SK-N-SH (cell line): ENCODE results near the gene MCRS1. TPM values are rescaled to one million over a fixed set of nuclear protein-coding genes. Genes with fewer than 3 reads are reported as not detected.

Experiments used
- CTCF ChIA-PET: fragments of 300-600, 350-600 bp; formaldehyde crosslinking; extraction: SDS; loops from one replicate; lab custom pipeline; 2021; lab: Yijun Ruan, JAX
- POLR2A ChIA-PET: fragments of 350-600 bp; sonication (Branson Sonifier 250); formaldehyde crosslinking; extraction: SDS; loops from one replicate; lab custom pipeline; 2020; ENCODE audit warnings: antibody characterized with exemption, inconsistent platforms; lab: Yijun Ruan, JAX
- DNase-seq: peaks from one replicate; pipeline ENCODE4 v3.0.0; 2012
- H2AFZ ChIP-seq: fragments of 200-600 bp; sonication (generic); 2 replicates; pipeline ENCODE4 v1.8.1; 2016; ENCODE audit warnings: antibody characterized with exemption, mild to moderate bottlenecking, low read depth
- H3F3A ChIP-seq: fragments of 200-600 bp; sonication (generic); replicated peaks from 2 replicates; pipeline ENCODE3; 2016; ENCODE audit warnings: antibody characterized with exemption, mild to moderate bottlenecking; ENCODE audit not compliant: insufficient read depth
- H3K27ac ChIP-seq, 2 experiments: fragments of 200-500 bp in 1 of 2; fragments of 200-600 bp in 1 of 2; sonication (Bioruptor generic) in 1 of 2; sonication (generic), shearing (Covaris generic) in 1 of 2; 2 replicates each; pipeline versions ENCODE4 v1.5.1 to v1.6.1; 2014 to 2016; ENCODE audit warnings: low read depth in 2 of 2, inconsistent platforms in 1 of 2, low read length in 1 of 2, mild to moderate bottlenecking in 1 of 2, mixed read lengths in 1 of 2
- H3K27me3 ChIP-seq: fragments of 200-600 bp; sonication (generic), shearing (Covaris generic); 2 replicates; pipeline ENCODE4 v1.6.1; 2016; ENCODE audit warnings: mixed run types; ENCODE audit not compliant: insufficient read depth
- H3K36me3 ChIP-seq, 2 experiments: fragments of 200-500 bp in 1 of 2; fragments of 200-600 bp in 1 of 2; sonication (Bioruptor generic) in 1 of 2; sonication (generic) in 1 of 2; replicated peaks in 1 of 2; 2 replicates each; pipeline versions ENCODE3 to v1.5.1; 2014 to 2016; ENCODE audit warnings: low read length in 1 of 2, mild to moderate bottlenecking in 1 of 2; ENCODE audit not compliant: insufficient read depth in 2 of 2, control insufficient read depth in 1 of 2
- H3K4me1 ChIP-seq, 2 experiments: fragments of 200-500 bp in 1 of 2; fragments of 200-600 bp in 1 of 2; sonication (Bioruptor generic) in 1 of 2; sonication (generic), shearing (Covaris generic) in 1 of 2; 2 replicates each; pipeline versions ENCODE4 v1.5.1 to v1.6.1; 2014 to 2016; ENCODE audit warnings: low read depth in 1 of 2, low read length in 1 of 2, mixed run types in 1 of 2; ENCODE audit not compliant: insufficient read depth in 2 of 2, control insufficient read depth in 1 of 2
- H3K4me2 ChIP-seq: fragments of 200-600 bp; sonication (generic), shearing (Covaris generic); 2 replicates; pipeline ENCODE4 v1.6.1; 2017; ENCODE audit warnings: mixed run types
- H3K4me3 ChIP-seq, 2 experiments: fragments of 200-500 bp in 1 of 2; fragments of 200-600 bp in 1 of 2; sonication (Bioruptor generic) in 1 of 2; sonication (generic), shearing (Covaris generic) in 1 of 2; 2 replicates each; pipeline versions ENCODE4 v1.5.1 to v1.8.1; 2014 to 2016; ENCODE audit warnings: low read depth in 2 of 2, inconsistent platforms in 1 of 2, low read length in 1 of 2, mild to moderate bottlenecking in 1 of 2, mixed read lengths in 1 of 2, moderate library complexity in 1 of 2
- H3K79me2 ChIP-seq: fragments of 200-600 bp; sonication (generic); 2 replicates; pipeline ENCODE4 v1.8.1; 2017; ENCODE audit warnings: mild to moderate bottlenecking; ENCODE audit not compliant: insufficient read depth
- H3K9ac ChIP-seq: fragments of 200-600 bp; sonication (generic); 2 replicates; pipeline ENCODE4 v1.6.1; 2017; ENCODE audit warnings: mixed run types
- H3K9me2 ChIP-seq: fragments of 200-600 bp; sonication (generic); 2 replicates; pipeline ENCODE4 v1.6.1; 2017; ENCODE audit warnings: mixed run types
- H3K9me3 ChIP-seq: fragments of 200-600 bp; sonication (generic); 2 replicates; pipeline ENCODE4 v1.6.1; 2017; ENCODE audit warnings: mixed run types, mild to moderate bottlenecking, moderate library complexity
- H4K20me1 ChIP-seq: fragments of 200-600 bp; sonication (generic); 2 replicates; pipeline ENCODE4 v1.6.1; 2017; ENCODE audit warnings: mild to moderate bottlenecking, mixed run types; ENCODE audit not compliant: insufficient read depth
- CTCF ChIP-seq: fragments of 200-600 bp; sonication (generic); IDR thresholded peaks from 2 replicates; pipeline ENCODE4 v1.6.1; 2017; ENCODE audit warnings: antibody characterized with exemption, mild to moderate bottlenecking, moderate library complexity
- ELF1 ChIP-seq: IDR thresholded peaks from 2 replicates; pipeline ENCODE4 v1.4.0; 2012
- FOXJ3 ChIP-seq: sonication (generic); formaldehyde crosslinking; IDR thresholded peaks from 2 replicates; pipeline ENCODE4 v1.5.1; 2020; ENCODE audit warnings: mild to moderate bottlenecking, missing genetic modification reagents
- FOXM1 ChIP-seq: IDR thresholded peaks from 2 replicates; pipeline ENCODE4 v1.4.0; 2012; ENCODE audit warnings: low read depth, mild to moderate bottlenecking
- GABPA ChIP-seq: IDR thresholded peaks from 2 replicates; pipeline ENCODE4 v1.4.0; 2012; ENCODE audit warnings: low read depth, mild to moderate bottlenecking
- GATA2 ChIP-seq: sonication (generic); formaldehyde crosslinking; IDR thresholded peaks from 2 replicates; pipeline ENCODE4 v1.5.0; 2020; ENCODE audit warnings: mild to moderate bottlenecking, missing genetic modification reagents
- IRF3 ChIP-seq: fragments of 150-350 bp; IDR thresholded peaks from 2 replicates; pipeline ENCODE4 v1.6.1; 2016; ENCODE audit warnings: mild to moderate bottlenecking, low read depth, low read length
- JUND ChIP-seq: IDR thresholded peaks from 2 replicates; pipeline ENCODE4 v1.4.0; 2012
- NRF1 ChIP-seq: IDR thresholded peaks from 2 replicates; pipeline ENCODE4 v1.6.1; 2012; ENCODE audit warnings: low read depth, mild to moderate bottlenecking, low read length
- POLR2AphosphoS5 ChIP-seq: IDR thresholded peaks from 2 replicates; pipeline ENCODE4 v1.6.1; 2012; ENCODE audit warnings: low read depth, low read length
- RCOR1 ChIP-seq: fragments of 150-350 bp; IDR thresholded peaks from 2 replicates; pipeline ENCODE4 v1.6.1; 2017; ENCODE audit warnings: antibody characterized with exemption, low read length
- REST ChIP-seq: IDR thresholded peaks from 2 replicates; pipeline ENCODE4 v1.6.1; 2012; ENCODE audit warnings: mild to moderate bottlenecking, low read depth, low read length, moderate library complexity
- RFX5 ChIP-seq: IDR thresholded peaks from 2 replicates; pipeline ENCODE4 v1.6.1; 2012; ENCODE audit warnings: mild to moderate bottlenecking, improper control_type of control experiment, low read length
- RXRA ChIP-seq: IDR thresholded peaks from 2 replicates; pipeline ENCODE4 v1.4.0; 2012; ENCODE audit warnings: low read depth, mild to moderate bottlenecking, borderline replicate concordance
- YY1 ChIP-seq: IDR thresholded peaks from 2 replicates; pipeline ENCODE4 v1.4.0; 2012; ENCODE audit warnings: low read depth, mild to moderate bottlenecking
- WGBS: methylation state at CpG from one replicate; pipeline ENCODE4 v1.1.6; 2017; ENCODE audit warnings: low lambda C conversion rate; 5-methylcytosine and 5-hydroxymethylcytosine counted together
- polyA plus RNA-seq, 3 experiments: library from polyadenylated mRNA; depleted of rRNA; stranded (reverse); fragments of >200 nt; gene quantifications; 2 replicates each; pipeline ENCODE4 v1.2.3, GENCODE V29; 2012

The MCRS1 gene
- polyA plus RNA-seq, 1 of the 3 experiments (the other 2 are of a cell fraction), result 107 TPM

GRCh38 chr12:49531745-49532144 is 36.2 kb downstream of the MCRS1 start:
- ChIA-PET CTCF (interaction anchor here (0.9 to 1.5 kb wide), 5 partner anchors 15 to 190 kb away, joined by 3 to 9 read pairs (median 4); no protein-coding TSS in a partner anchor), POLR2A (no interaction called here)
- Histone ChIP-seq H3K4me2 (no peak overlapping the region), H3K9ac (no peak overlapping the region), H4K20me1 (no peaks in the 10 kb centered on the region), H3K9me3 (no peaks in the 10 kb centered on the region), H3K27me3 (no peaks in the 10 kb centered on the region), H3K9me2 (no peaks in the 10 kb centered on the region), H2AFZ (no peak overlapping the region), H3K4me3 (no peak overlapping the region), H3K36me3 (peaks cover 16 to 27% of the 10 kb centered on the region in 2 experiments), H3K79me2 (no peaks in the 10 kb centered on the region), H3K4me1 (peaks cover 0 to 3% of the 10 kb centered on the region in 2 experiments; a peak in 1 of 4 replicates), H3F3A (peaks cover 41% of the 10 kb centered on the region), H3K27ac (no peak overlapping the region)
- WGBS, result 85% methylated on average over 2 of the region's 2 CpGs
- TF ChIP-seq GATA2 (CRISPR knock-in tag), result no peak
- TF ChIP-seq FOXM1, result no peak
- TF ChIP-seq IRF3, result no peak
- no peak for TF ChIP-seq RCOR1
- no peak for TF ChIP-seq CTCF
- no peak for TF ChIP-seq YY1
- no peak for TF ChIP-seq GABPA
- TF ChIP-seq NRF1, result no peak
- no peak for DNase-seq

GRCh38 chr12:49529414-49529813 is 38.5 kb downstream of the MCRS1 start:
- Histone ChIP-seq H3K27ac (no peak overlapping the region), H3K4me1 (peaks cover 0 to 3% of the 10 kb centered on the region in 2 experiments; a peak in 1 of 4 replicates), H3K9me2 (no peaks in the 10 kb centered on the region), H3K36me3 (peaks cover 39 to 46% of the 10 kb centered on the region in 2 experiments), H3K4me2 (no peak overlapping the region), H3F3A (peaks cover 27% of the 10 kb centered on the region), H3K9ac (no peak overlapping the region), H2AFZ (no peak overlapping the region), H3K9me3 (no peaks in the 10 kb centered on the region), H3K4me3 (no peak overlapping the region), H3K79me2 (no peaks in the 10 kb centered on the region), H4K20me1 (no peaks in the 10 kb centered on the region), H3K27me3 (no peaks in the 10 kb centered on the region)
- no peak for DNase-seq
- ChIA-PET POLR2A (no interaction called here), CTCF (interaction anchor here (0.8 to 26.5 kb wide), 3 partner anchors 15 to 182 kb away, joined by 3 to 617 read pairs (median 6); partner anchors contain the start of gene SPATS2)
- TF ChIP-seq RXRA, result no peak
- no peak for TF ChIP-seq RFX5
- TF ChIP-seq REST, result no peak
- TF ChIP-seq FOXM1, result no peak
- no peak for TF ChIP-seq FOXJ3 (CRISPR knock-in tag)
- no peak for TF ChIP-seq POLR2AphosphoS5
- no peak for TF ChIP-seq ELF1
- TF ChIP-seq JUND, result no peak
- TF ChIP-seq IRF3, result no peak
- 93% methylated on average over 1 of the region's 1 CpG for WGBS
